Activated CD4-positive, alpha-beta T cell treated with anti-CD3 and anti-CD28 coated beads, Interleukin-2, amount 50 U/mL, for 1 hour (primary cell): Measurements from ENCODE around the gene ACER1.

Source experiments
- DNase-seq: peaks from one replicate; pipeline ENCODE4 v3.0.0-alpha.2; 2020

ACER1 gene

GRCh38 chr19:6264803-6265202, 68.6 kb downstream of the ACER1 start:
- no peak for DNase-seq

GRCh38 chr19:6263735-6264444, 69.5 kb downstream of the ACER1 start:
- DNase-seq, result no peak

DNA sequence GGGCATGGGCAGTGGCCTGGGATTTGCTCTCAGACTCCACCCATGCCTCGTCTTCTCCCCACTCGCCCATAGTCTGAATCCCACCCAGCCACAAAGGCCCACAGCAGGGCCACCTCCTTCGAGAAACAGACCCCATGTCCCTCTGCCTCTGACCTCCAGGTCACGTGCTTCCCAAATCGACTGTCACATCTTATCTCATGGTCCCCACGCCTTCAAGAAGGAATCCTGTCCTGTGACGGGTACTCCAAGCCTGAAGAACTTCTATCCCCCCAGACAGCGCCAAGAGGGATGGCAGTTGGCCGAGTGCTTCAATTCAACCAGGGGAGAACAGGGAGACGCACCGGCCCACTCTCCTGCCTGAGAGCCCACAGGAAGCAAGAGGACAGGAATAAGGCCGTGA, 70.1 kb downstream of the ACER1 start:
- DNase-seq, result no peak

DNA sequence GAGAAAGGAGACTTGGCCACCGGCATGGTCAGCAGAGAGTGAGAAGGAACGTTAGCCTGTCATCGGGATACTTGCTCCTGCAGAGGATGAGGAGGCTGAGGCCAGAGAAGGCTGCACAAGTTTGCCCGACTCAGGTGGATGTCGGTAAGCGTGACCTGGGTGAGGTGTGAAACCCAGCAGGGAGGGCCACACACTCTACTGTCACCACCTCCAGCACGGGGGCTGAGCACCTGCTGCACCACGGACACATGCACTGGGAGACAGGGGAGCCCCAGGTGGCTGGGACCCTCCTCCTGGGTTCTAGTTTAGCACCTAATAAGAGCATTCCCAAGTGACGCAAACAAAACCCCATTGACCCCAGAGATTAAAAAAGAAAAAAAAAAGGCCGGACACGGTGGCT, 70.9 kb downstream of the ACER1 start:
- DNase-seq, result no peak

- no peak for DNase-seq
These were observed 71.5 kb downstream of the ACER1 start for GRCh38 chr19:6261883-6262282.

DNA sequence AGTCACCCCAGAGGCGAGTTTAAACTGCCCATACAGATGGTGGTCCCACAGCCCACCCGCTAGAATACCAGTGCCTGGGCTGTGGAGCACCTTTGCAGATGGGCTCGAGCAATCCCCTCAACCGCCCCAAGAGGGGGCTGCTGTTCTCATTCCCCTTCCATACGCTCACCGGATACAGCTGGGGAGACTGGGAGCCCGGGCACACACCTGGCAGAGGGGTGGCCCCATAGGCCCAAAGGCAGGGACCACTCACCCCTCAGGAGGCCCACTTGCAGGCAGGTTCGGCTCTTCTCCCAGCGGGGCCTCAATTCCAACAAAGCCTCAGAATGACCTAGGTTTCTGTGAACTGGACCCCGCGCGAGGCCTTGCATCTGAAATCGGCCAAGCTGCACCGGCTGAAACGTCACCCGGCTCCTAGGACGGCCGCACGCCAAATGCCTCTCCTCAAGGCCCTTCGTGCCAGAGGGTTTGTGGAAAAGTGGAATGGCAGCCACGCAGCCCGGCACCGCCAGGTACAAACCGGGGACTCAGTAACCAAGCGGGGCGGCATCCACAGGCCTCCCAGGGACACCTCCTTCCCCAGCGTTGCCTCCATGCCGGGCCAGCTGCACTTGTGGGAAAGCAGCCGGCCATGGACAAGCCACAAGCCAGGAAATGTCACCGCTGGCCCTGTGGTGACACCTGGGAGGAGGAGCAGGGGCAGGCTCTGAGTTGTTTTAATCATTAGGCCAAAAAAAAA, 72.3 kb downstream of the ACER1 start:
- peak; percentile 25 for DNase-seq

DNA sequence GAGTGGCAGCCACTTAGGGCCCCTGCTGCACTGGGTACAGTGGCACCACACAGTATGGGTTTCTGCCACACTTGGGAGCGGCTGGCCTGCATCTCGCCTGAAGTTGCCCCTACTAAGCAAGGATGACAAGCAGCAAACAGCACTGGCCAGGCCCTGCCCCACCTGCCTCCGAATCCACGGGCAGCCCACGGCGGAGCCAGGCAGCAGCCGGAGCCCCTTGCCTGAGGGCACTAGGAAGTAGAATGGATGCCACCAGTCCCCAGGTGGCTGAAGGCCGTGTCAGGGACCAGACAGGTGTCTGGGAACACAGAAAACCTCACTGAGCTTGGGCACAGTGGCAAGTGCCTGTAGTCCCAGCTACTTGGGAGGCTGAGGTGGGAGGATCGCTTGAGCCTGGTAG, 73.0 kb downstream of the ACER1 start:
- DNase-seq, result no peak

DNA sequence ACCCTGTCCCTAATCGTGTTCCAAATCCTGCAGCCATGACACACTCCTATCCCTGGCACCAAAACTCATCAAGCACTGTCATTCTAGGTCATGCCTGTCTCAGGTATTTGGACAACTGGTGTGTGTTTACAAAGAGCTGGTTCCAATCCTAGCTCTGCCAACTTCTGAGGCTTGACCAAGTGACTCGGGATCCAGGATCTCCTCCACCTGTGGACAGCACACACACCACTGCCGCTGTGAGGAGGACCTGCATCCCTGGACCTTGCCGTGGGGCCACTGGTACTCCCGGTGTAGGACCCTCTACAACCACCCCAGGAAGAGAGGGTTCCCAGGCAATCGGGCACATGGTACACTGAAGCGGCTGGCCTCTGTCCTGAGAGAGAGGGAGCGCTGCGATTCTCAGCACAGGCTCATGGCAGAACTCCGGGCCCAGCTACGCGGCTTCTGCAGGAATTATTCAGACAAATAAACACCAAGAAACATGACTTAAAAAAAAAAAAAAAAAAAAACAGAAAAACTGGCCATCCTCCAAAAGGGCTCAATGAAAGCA, 74.0 kb downstream of the ACER1 start:
- DNase-seq, result no peak

DNA sequence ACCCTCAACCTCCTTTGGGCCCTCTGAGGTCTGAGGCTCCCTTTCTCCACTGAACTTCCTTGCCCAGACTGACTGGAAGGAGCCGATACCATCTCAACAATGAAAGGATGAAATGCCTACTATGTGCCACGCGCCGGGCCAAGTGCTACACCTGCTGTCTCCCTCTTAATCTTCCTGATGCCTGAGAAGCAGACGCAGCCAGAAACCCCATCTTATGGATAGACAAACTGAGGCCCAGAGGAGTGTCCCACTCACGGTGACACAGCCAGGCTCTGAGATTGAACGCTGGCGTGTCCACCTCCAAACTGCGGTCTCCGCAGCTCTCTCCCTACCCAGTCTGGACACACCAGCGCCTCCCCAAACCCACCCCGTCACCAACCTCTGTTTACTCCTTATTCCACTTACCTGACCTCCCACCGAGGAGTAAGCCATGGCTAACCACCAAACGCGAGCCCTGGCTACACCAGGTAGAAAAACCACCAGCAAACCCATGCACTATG, 74.5 kb downstream of the ACER1 start:
- no peak for DNase-seq
